GM19397 (cell line): ENCODE data around the gene FREM1.

Source experiments
- ATAC-seq: cut with Tn5 transposase; IDR thresholded peaks from one replicate; pipeline ENCODE4 v1.9.1; 2021; ENCODE audit warnings: mild to moderate bottlenecking, moderate library complexity; ENCODE audit not compliant: unreplicated experiment

Gene FREM1

DNA sequence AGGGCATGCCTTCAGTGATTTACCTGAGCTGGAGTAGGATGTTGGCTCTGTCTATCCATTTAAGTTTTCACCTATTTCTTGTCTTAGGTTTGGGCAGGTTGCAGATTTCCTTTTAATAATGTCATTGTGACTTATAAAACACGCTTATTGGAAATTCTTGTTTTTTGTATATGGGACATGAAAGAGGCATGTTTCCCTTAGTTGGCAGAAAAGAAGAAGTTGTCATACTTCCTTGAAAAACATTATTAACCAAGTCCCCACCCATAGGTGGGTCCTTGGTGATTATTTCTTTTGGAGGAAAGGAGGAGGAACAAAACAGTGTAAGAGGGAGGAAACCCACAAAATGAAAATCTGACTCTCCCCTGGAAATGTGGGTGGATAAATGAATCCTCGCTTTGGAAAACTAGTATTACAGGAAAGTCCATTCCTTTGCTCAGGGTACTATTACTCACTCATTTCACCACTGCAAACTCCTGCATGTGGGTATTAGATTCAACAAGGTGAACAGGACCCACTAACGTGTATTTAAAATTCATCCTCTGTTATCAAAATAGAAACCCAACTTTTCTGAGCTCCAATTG is 197.0 kb downstream of the FREM1 start:
- ATAC-seq: no peak

DNA sequence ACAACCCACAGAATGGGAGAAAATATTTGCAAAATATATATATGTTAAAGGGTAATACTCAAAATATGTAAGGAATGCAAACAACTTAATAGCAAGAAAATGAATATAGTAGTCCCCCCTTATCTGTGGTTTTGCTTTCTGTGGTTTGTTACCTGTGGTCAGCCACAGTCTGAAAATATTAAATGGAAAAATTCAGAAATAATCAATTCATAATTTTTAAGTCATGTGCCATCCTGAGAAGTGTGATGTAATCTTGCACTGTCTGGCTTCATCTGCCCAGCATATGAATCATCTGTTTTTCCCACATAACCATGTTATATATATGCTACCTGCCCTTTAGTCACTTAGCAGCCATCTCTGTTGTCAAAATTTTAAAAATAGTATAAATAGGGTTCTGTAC is 199.4 kb downstream of the FREM1 start:
- no peak for ATAC-seq

GRCh38 chr9:14706530-14707140 is 203.6 kb downstream of the FREM1 start:
- ATAC-seq: no peak

DNA sequence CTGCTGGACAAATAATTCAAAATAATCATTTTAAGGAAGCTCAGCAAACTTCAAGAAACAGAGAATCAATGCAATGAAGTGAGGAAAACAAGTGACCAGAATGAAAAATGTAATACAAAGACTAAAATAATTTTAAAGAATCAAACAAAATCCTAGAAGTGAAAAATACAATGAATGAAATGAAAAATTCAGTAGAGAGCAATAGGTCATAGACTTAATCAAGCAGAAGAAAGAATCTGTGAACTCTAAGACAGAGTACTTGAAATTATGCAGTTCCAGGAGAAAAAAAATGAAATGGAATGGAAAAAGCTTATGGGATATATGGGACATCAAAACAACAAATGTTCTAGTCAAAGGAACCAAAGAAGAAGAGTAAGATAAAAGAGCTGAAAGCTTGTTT is 205.1 kb downstream of the FREM1 start:
- no peak for ATAC-seq

GRCh38 chr9:14704281-14704680 is 205.9 kb downstream of the FREM1 start:
- ATAC-seq: no peak

- no peak for ATAC-seq
Measured at GRCh38 chr9:14702200-14702720, 208.0 kb downstream of the FREM1 start.

- peak; percentile 90 for ATAC-seq
Measured at GRCh38 chr9:14693251-14693861, 216.9 kb downstream of the FREM1 start, which contains the start of gene ZDHHC21. ZDHHC21 (minus strand) TSS chr9:14693432; CDS start chr9:14674340, 19,092 bp downstream.

GRCh38 chr9:14692470-14693250 is 217.6 kb downstream of the FREM1 start:
- ATAC-seq: peak; percentile 39

GRCh38 chr9:14690948-14691730 is 219.1 kb downstream of the FREM1 start:
- no peak for ATAC-seq

- ATAC-seq: no peak
Measured at GRCh38 chr9:14687042-14687719, 223.0 kb downstream of the FREM1 start.

- no peak for ATAC-seq
Measured at GRCh38 chr9:14686168-14686567, 224.1 kb downstream of the FREM1 start.
